HepG2 (cell line): ENCODE measurements around the gene PSEN2. TPM values are rescaled to one million over a fixed set of nuclear protein-coding genes. Genes with fewer than 3 reads are reported as not detected.

Source experiments
- CAMTA2 ChIP-seq: sonication (generic); formaldehyde crosslinking; IDR thresholded peaks from 2 replicates; pipeline ENCODE4 v1.4.0; 2020; ENCODE audit warnings: mild to moderate bottlenecking, missing genetic modification reagents, borderline replicate concordance
- CREM ChIP-seq, 2 experiments: sonication (generic) in 1 of 2; formaldehyde crosslinking in 1 of 2; IDR thresholded peaks; 2 replicates each; pipeline versions ENCODE4 v1.4.0 to v1.6.1; 2016 to 2020; ENCODE audit warnings: antibody characterized with exemption in 1 of 2, mild to moderate bottlenecking in 1 of 2, missing genetic modification reagents in 1 of 2
- ETV5 ChIP-seq: IDR thresholded peaks from 2 replicates; pipeline ENCODE4 v1.6.1; 2018; ENCODE audit warnings: missing biosample characterization, missing genetic modification reagents, inconsistent platforms, borderline replicate concordance
- FOXO1 ChIP-seq: sonication (generic); formaldehyde crosslinking; IDR thresholded peaks from 2 replicates; pipeline ENCODE4 v1.4.0; 2020; ENCODE audit warnings: missing genetic modification reagents
- IRX3 ChIP-seq: sonication (generic); formaldehyde crosslinking; IDR thresholded peaks from 2 replicates; pipeline ENCODE4 v1.8.1; 2023; ENCODE audit warnings: mild to moderate bottlenecking, low read depth, missing genetic modification reagents, borderline replicate concordance
- KLF13 ChIP-seq: sonication (generic); formaldehyde crosslinking; IDR thresholded peaks from 2 replicates; pipeline ENCODE4 v1.4.0; 2020; ENCODE audit warnings: mild to moderate bottlenecking, missing genetic modification reagents
- LBX2 ChIP-seq: sonication (generic); formaldehyde crosslinking; IDR thresholded peaks from 2 replicates; pipeline ENCODE4 v1.5.0; 2020; ENCODE audit warnings: missing genetic modification reagents, mild to moderate bottlenecking, borderline replicate concordance
- LCORL ChIP-seq, 2 experiments: fragments of 450-650 bp in 1 of 2; sonication (generic) in 1 of 2; formaldehyde crosslinking in 1 of 2; IDR thresholded peaks; 2 replicates each; pipeline versions ENCODE4 v1.5.0 to v1.6.1; 2017 to 2020; ENCODE audit warnings: antibody characterized with exemption in 1 of 2, missing genetic modification reagents in 1 of 2
- MTF2 ChIP-seq: sonication (generic); formaldehyde crosslinking; IDR thresholded peaks from 2 replicates; pipeline ENCODE4 v1.5.0; 2020; ENCODE audit warnings: missing genetic modification reagents, borderline replicate concordance
- MXI1 ChIP-seq: IDR thresholded peaks from 3 replicates; pipeline ENCODE4 v1.6.1; 2012; ENCODE audit warnings: low read depth, low read length, inconsistent platforms, borderline replicate concordance
- NCOA2 ChIP-seq: sonication (generic); formaldehyde crosslinking; IDR thresholded peaks from 2 replicates; pipeline ENCODE4 v1.8.0; 2022; ENCODE audit warnings: inconsistent platforms
- SMARCE1 ChIP-seq: fragments of 450-650 bp; IDR thresholded peaks from 2 replicates; pipeline ENCODE4 v1.6.1; 2017; ENCODE audit warnings: borderline replicate concordance
- STAT6 ChIP-seq: sonication (generic); formaldehyde crosslinking; IDR thresholded peaks from 2 replicates; pipeline ENCODE4 v1.4.0; 2020; ENCODE audit warnings: missing genetic modification reagents, mild to moderate bottlenecking, borderline replicate concordance
- TAF1 ChIP-seq: sonication (generic); formaldehyde crosslinking; IDR thresholded peaks from 2 replicates; pipeline ENCODE4 v1.4.0; 2020; ENCODE audit warnings: missing genetic modification reagents
- TCF12 ChIP-seq, 2 experiments: fragments of 450-650 bp in 1 of 2; sonication (generic) in 1 of 2; formaldehyde crosslinking in 1 of 2; IDR thresholded peaks; 2 replicates each; pipeline versions ENCODE4 v1.6.1 to v1.8.0; 2017 to 2022; ENCODE audit warnings: antibody characterized with exemption in 1 of 2, mild to moderate bottlenecking in 1 of 2, missing genetic modification reagents in 1 of 2, moderate library complexity in 1 of 2
- TEF ChIP-seq: sonication (generic); formaldehyde crosslinking; IDR thresholded peaks from 2 replicates; pipeline ENCODE4 v1.5.0; 2020; ENCODE audit warnings: missing genetic modification reagents
- TSC22D2 ChIP-seq: sonication (generic); formaldehyde crosslinking; IDR thresholded peaks from 2 replicates; pipeline ENCODE4 v1.5.1; 2020; ENCODE audit warnings: missing genetic modification reagents, mild to moderate bottlenecking, borderline replicate concordance
- ZNF737 ChIP-seq: sonication (generic); formaldehyde crosslinking; IDR thresholded peaks from 2 replicates; pipeline ENCODE4 v1.5.0; 2020; ENCODE audit warnings: missing genetic modification reagents, mild to moderate bottlenecking, borderline replicate concordance
- ZNF777 ChIP-seq: sonication (generic); formaldehyde crosslinking; IDR thresholded peaks from 2 replicates; pipeline ENCODE4 v1.4.0; 2020; ENCODE audit warnings: missing genetic modification reagents
- ZNF879 ChIP-seq: sonication (generic); formaldehyde crosslinking; IDR thresholded peaks from 2 replicates; pipeline ENCODE4 v1.8.1; 2023; ENCODE audit warnings: missing genetic modification reagents
- ZUFSP ChIP-seq: sonication (generic); formaldehyde crosslinking; IDR thresholded peaks from 2 replicates; pipeline ENCODE4 v1.9.0; 2021; ENCODE audit warnings: missing genetic modification reagents, mild to moderate bottlenecking, borderline replicate concordance
- polyA plus RNA-seq, 8 experiments: library from polyadenylated mRNA; depleted of rRNA in 3 of 8; stranded (reverse) in 7 of 8; unstranded in 1 of 8; fragments of >200 nt; fragmentation: Illumina TruSeq in 4 of 8; extraction: Trizol in 4 of 8; gene quantifications; 2 replicates each; pipeline versions ENCODE4 v1.2.1 to v1.2.3, GENCODE V29; 2011 to 2016; ENCODE audit warnings: low read depth in 4 of 8, missing spikeins in 1 of 8, mixed read lengths in 1 of 8; ENCODE audit not compliant: insufficient read depth in 1 of 8
- total RNA-seq, 5 experiments: library from RNA; depleted of rRNA; stranded (reverse); fragments of >200 nt; fragmentation: Illumina TruSeq; extraction: Trizol; gene quantifications; 2 replicates each; pipeline ENCODE4 v1.2.3, GENCODE V29; 2016; ENCODE audit warnings: low read depth in 1 of 5

PSEN2 gene
- total and polyA plus RNA-seq, 2 of the 13 experiments (the other 11 are each of a cell fraction or from before 2014, with no cell fraction given) = 5.9 to 13.1 TPM

- TF ChIP-seq CREM (IDR thresholded peaks at IDR 0.05) (no peak), CREM (CRISPR knock-in tag; IDR thresholded peaks at IDR 0.05) (no peak), TCF12 (IDR thresholded peaks at IDR 0.05) (no peak), TCF12 (CRISPR knock-in tag; IDR thresholded peaks at IDR 0.05) (no peak; the same call in 1 of the 2 replicates), ZUFSP (CRISPR knock-in tag) (no peak), SMARCE1 (no peak), KLF13 (no peak), CAMTA2 (CRISPR knock-in tag) (no peak), ZNF879 (0 out of 2 replicates have a peak, but pooled peaks have one; percentile 21), LCORL (IDR thresholded peaks at IDR 0.05) (no peak), LCORL (CRISPR knock-in tag; IDR thresholded peaks at IDR 0.05) (peak; percentile 31; the same call in 1 of the 2 replicates), TSC22D2 (CRISPR knock-in tag) (no peak), ZNF737 (0 out of 2 replicates have a peak, but pooled peaks have one; percentile 70), LBX2 (CRISPR knock-in tag) (peak; percentile 82; the same call in 1 of the 2 replicates), TAF1 (peak; percentile 82), MTF2 (CRISPR knock-in tag) (no peak), ETV5 (CRISPR knock-in tag) (no peak), NCOA2 (CRISPR knock-in tag) (peak; percentile 9; the same call in 1 of the 2 replicates), FOXO1 (CRISPR knock-in tag) (peak; percentile 84), MXI1 (peak; percentile 91; the same call in 1 of the 3 replicates), ZNF777 (no peak), TEF (CRISPR knock-in tag) (no peak), STAT6 (CRISPR knock-in tag) (no peak; the same call in 1 of the 2 replicates), IRX3 (no peak; the same call in 1 of the 2 replicates)
Observed at GRCh38 chr1:226940029-226940805, 69.8 kb downstream of the PSEN2 start, which contains the start of gene COQ8A (continued).
